K562 (cell line): ENCODE results near the gene NAV2. TPM values are rescaled to one million over a fixed set of nuclear protein-coding genes. Genes with fewer than 3 reads are reported as not detected.

Experiments used
- ATAC-seq: fragments of 200-7000 bp; cut with Tn5 transposase; 3 replicates; pipeline ENCODE4 v1.9.1; 2020; ENCODE audit warnings: moderate library complexity
- BruUV-seq: library from RNA; stranded (reverse); fragments of 400-500 nt; replicated peaks from 2 replicates; lab custom pipeline; 2021; lab: Mats Ljungman, UMichigan
- CTCF ChIA-PET: fragments of 300-600 bp; formaldehyde crosslinking; extraction: SDS; loops from one replicate; lab custom pipeline; 2021; ENCODE audit warnings: low intra/inter-chr PET ratio; lab: Yijun Ruan, JAX
- POLR2A ChIA-PET: fragments of 300-600, 350-650 bp; sonication (Branson Sonifier 250); formaldehyde crosslinking; extraction: SDS; loops from one replicate; lab custom pipeline; 2021; ENCODE audit warnings: antibody characterized with exemption, inconsistent platforms; lab: Yijun Ruan, JAX
- DNase-seq, 4 experiments: peaks; one replicate each; pipeline versions ENCODE4 v3.0.0 to v3.0.0-alpha.2; 2011 to 2018; ENCODE audit warnings: low spot score in 3 of 4, mixed read lengths in 3 of 4; ENCODE audit errors: extremely low read depth in 1 of 4
- FAIRE-seq: peaks from 2 replicates; lab custom pipeline; 2011; peaks lifted over from hg19 to GRCh38; lab: Jason Lieb, UNC
- H2AFZ ChIP-seq: 2 replicates; pipeline ENCODE4 v1.6.0; 2011; ENCODE audit warnings: low read depth, low read length, control low read depth, inconsistent platforms
- H3K27ac ChIP-seq: fragments of 200-600 bp; 3 replicates; pipeline ENCODE4 v1.8.0; 2011; ENCODE audit warnings: low read depth, mild to moderate bottlenecking, control low read depth, inconsistent platforms, low read length, moderate library complexity, mixed read lengths; ENCODE audit errors: extremely low read depth
- H3K27me3 ChIP-seq, 2 experiments: fragments of 300-600 bp in 1 of 2; 2 replicates in 1 of 2; 3 replicates in 1 of 2; pipeline versions ENCODE4 v1.6.0 to v1.8.0; 2011; ENCODE audit warnings: inconsistent platforms in 2 of 2, low read length in 2 of 2, mild to moderate bottlenecking in 1 of 2, mixed read lengths in 1 of 2, moderate library complexity in 1 of 2; ENCODE audit not compliant: control insufficient read depth in 2 of 2, insufficient read depth in 2 of 2
- H3K36me3 ChIP-seq: fragments of 300-600 bp; 3 replicates; pipeline ENCODE4 v1.8.0; 2011; ENCODE audit warnings: mild to moderate bottlenecking, low read length, inconsistent platforms; ENCODE audit not compliant: control insufficient read depth, insufficient read depth
- H3K4me1 ChIP-seq, 2 experiments: fragments of 200-600 bp in 1 of 2; replicated peaks in 1 of 2; 2 replicates in 1 of 2; 3 replicates in 1 of 2; pipeline versions ENCODE4 v1.5.1 to v1.8.0; 2011; ENCODE audit warnings: inconsistent platforms in 2 of 2, low read length in 2 of 2, mild to moderate bottlenecking in 1 of 2, mixed read lengths in 1 of 2, moderate library complexity in 1 of 2; ENCODE audit not compliant: control insufficient read depth in 2 of 2, insufficient read depth in 2 of 2
- H3K4me2 ChIP-seq: 2 replicates; pipeline ENCODE4 v1.6.1; 2011; ENCODE audit warnings: low read length, control low read depth, inconsistent platforms, mixed read lengths; ENCODE audit not compliant: insufficient read depth
- H3K4me3 ChIP-seq: fragments of 200-600 bp; sonication (generic), shearing (Covaris generic); 2 replicates; pipeline ENCODE4 v1.5.1; 2016; ENCODE audit warnings: control low read depth, inconsistent platforms
- H3K79me2 ChIP-seq: fragments of 200-600 bp; 3 replicates; pipeline ENCODE4 v1.8.0; 2011; ENCODE audit warnings: low read length, inconsistent platforms; ENCODE audit not compliant: control insufficient read depth, insufficient read depth
- H3K9ac ChIP-seq, 2 experiments: 2 replicates each; pipeline versions ENCODE4 v1.6.0 to v1.6.1; 2011; ENCODE audit warnings: low read depth in 2 of 2, low read length in 2 of 2, control low read depth in 1 of 2, inconsistent platforms in 1 of 2, mild to moderate bottlenecking in 1 of 2, mixed read lengths in 1 of 2; ENCODE audit not compliant: insufficient read depth in 1 of 2
- H3K9me1 ChIP-seq: one replicate; pipeline ENCODE4 v1.6.0; 2011; ENCODE audit warnings: inconsistent platforms, mild to moderate bottlenecking, low read length, moderate library complexity; ENCODE audit not compliant: control insufficient read depth, insufficient read depth
- H3K9me3 ChIP-seq: replicated peaks from 2 replicates; pipeline ENCODE4 v1.5.1; 2011; ENCODE audit warnings: low read depth, low read length, inconsistent platforms; ENCODE audit not compliant: control insufficient read depth, insufficient read depth
- H4K20me1 ChIP-seq: replicated peaks from 2 replicates; pipeline ENCODE4 v1.6.1; 2011; ENCODE audit warnings: low read length, inconsistent platforms, mixed read lengths; ENCODE audit not compliant: control insufficient read depth, insufficient read depth
- ARNT ChIP-seq, 2 experiments: fragments of 450-650 bp; IDR thresholded peaks; 2 replicates each; pipeline ENCODE4 v1.6.1; 2016; ENCODE audit warnings: mild to moderate bottlenecking in 1 of 2
- DACH1 ChIP-seq: fragments of 450-650 bp; IDR thresholded peaks from 2 replicates; pipeline ENCODE4 v1.6.1; 2018; ENCODE audit not compliant: partially characterized antibody
- DPF2 ChIP-seq: fragments of 450-650 bp; IDR thresholded peaks from 2 replicates; pipeline ENCODE4 v1.6.1; 2016
- GATA2 ChIP-seq: sonication (generic); formaldehyde crosslinking; IDR thresholded peaks from 2 replicates; pipeline ENCODE4 v1.4.0; 2020; ENCODE audit warnings: mild to moderate bottlenecking, missing genetic modification reagents
- SOX6 ChIP-seq: fragments of 450-650 bp; IDR thresholded peaks from 2 replicates; pipeline ENCODE4 v1.6.1; 2014; ENCODE audit warnings: mild to moderate bottlenecking
- SPI1 ChIP-seq: IDR thresholded peaks from 2 replicates; pipeline ENCODE4 v1.6.1; 2011; ENCODE audit warnings: low read depth, low read length, control low read depth, borderline replicate concordance
- TAL1 ChIP-seq: fragments of 450-650 bp; IDR thresholded peaks from 2 replicates; pipeline ENCODE4 v1.6.1; 2016; ENCODE audit warnings: mild to moderate bottlenecking
- ZKSCAN1 ChIP-seq: fragments of 150-350 bp; IDR thresholded peaks from 2 replicates; pipeline ENCODE4 v1.6.1; 2016; ENCODE audit warnings: low read depth, low read length
- WGBS: fragments of 100-300 bp; shearing (Covaris generic); methylation state at CpG from one replicate; pipeline ENCODE4 v1.1.6; 2016; ENCODE audit warnings: low coverage, mixed read lengths; ENCODE audit not compliant: insufficient coverage; ENCODE audit errors: missing lambda C conversion rate; 5-methylcytosine and 5-hydroxymethylcytosine counted together
- in situ Hi-C: fragments of 300-500 bp; cut with MboI; formaldehyde crosslinking; loops from 4 replicates; pipeline ENCODE4 v1.15.0; 2018; ENCODE audit warnings: inconsistent platforms, mixed read lengths
- intact Hi-C: fragments of 100-400 bp; cut with micrococcal nuclease; formaldehyde crosslinking; loops from 2 replicates; pipeline ENCODE4 v1.14.2; 2022
- polyA plus RNA-seq, 8 experiments: library from polyadenylated mRNA; depleted of rRNA in 4 of 8; stranded (reverse) in 5 of 8; unstranded in 3 of 8; fragments of >200 nt; fragmentation: Nextera tagmentation in 2 of 8; fragmentation: Illumina TruSeq in 1 of 8; extraction: Ambion mirVana in 2 of 8; extraction: Trizol in 1 of 8; gene quantifications; 2 replicates each; pipeline versions ENCODE4 v1.2.1 to v1.2.3, GENCODE V29; 2011 to 2014; ENCODE audit warnings: inconsistent platforms in 1 of 8, missing spikeins in 1 of 8
- total RNA-seq, 7 experiments: library from RNA; depleted of rRNA in 6 of 7; stranded (reverse); fragments of >200 nt in 6 of 7; fragmentation: Illumina TruSeq in 2 of 7; extraction: Trizol in 2 of 7; gene quantifications; 2 replicates each; pipeline versions ENCODE4 v1.2.1 to v1.2.3, GENCODE V29; 2011 to 2021; ENCODE audit warnings: low replicate concordance in 1 of 7
- TF ChIP-seq, protein P1 (sequence below): fragments of 250-450 bp; sonication (Bioruptor Pico); IDR thresholded peaks from 2 replicates; pipeline ENCODE4 v1.4.0; 2020; ENCODE audit warnings: borderline replicate concordance

Gene NAV2
- total and polyA plus RNA-seq, 9 of the 15 experiments (the other 6 are each of a cell fraction or from before 2014, with no cell fraction given) = 0.03 to 0.35 (median 0.05) TPM

GRCh38 chr11:19967787-19968186, 255.2 kb downstream of the NAV2 start:
- Histone ChIP-seq H3K36me3 (no peaks in the 10 kb centered on the region), H3K9me1 (no peaks in the 10 kb centered on the region), H3K4me2 (no peak overlapping the region), H3K79me2 (no peaks in the 10 kb centered on the region), H3K4me3 (no peak overlapping the region), H4K20me1 (no peaks in the 10 kb centered on the region), H3K9me3 (no peaks in the 10 kb centered on the region), H3K27me3 (no peaks in the 10 kb centered on the region), H2AFZ (no peak overlapping the region), H3K4me1 (peaks cover 3 to 21% of the 10 kb centered on the region in 2 experiments), H3K9ac (no peak overlapping the region)
- intact Hi-C loops (no loop called here), in situ Hi-C loops (no loop called here)
- FAIRE-seq = no peak
- no peak for DNase-seq
- WGBS = 0% methylated on average over 2 of the region's 2 CpGs
- CTCF ChIA-PET = no interaction called here
- BruUV-seq = no TSS peak
- POLR2A ChIA-PET = no interaction called here
- TF ChIP-seq ARNT (IDR thresholded peaks at IDR 0.05) = no peak
- TF ChIP-seq DPF2 = 0 out of 2 replicates have a peak, but pooled peaks have one; percentile 12
- no peak for TF ChIP-seq DACH1
- no peak for TF ChIP-seq ZKSCAN1
- TF ChIP-seq, protein P1, sequence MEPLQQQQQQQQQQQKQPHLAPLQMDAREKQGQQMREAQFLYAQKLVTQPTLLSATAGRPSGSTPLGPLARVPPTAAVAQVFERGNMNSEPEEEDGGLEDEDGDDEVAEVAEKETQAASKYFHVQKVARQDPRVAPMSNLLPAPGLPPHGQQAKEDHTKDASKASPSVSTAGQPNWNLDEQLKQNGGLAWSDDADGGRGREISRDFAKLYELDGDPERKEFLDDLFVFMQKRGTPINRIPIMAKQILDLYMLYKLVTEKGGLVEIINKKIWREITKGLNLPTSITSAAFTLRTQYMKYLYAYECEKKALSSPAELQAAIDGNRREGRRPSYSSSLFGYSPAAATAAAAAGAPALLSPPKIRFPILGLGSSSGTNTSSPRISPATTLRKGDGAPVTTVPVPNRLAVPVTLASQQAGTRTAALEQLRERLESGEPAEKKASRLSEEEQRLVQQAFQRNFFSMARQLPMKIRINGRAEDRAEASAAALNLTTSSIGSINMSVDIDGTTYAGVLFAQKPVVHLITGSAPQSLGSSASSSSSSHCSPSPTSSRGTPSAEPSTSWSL (CRISPR knock-in tag) = no peak
- TF ChIP-seq TAL1 = no peak
- peak; percentile 9; the same call in 1 of the 2 replicates for TF ChIP-seq SOX6
- TF ChIP-seq SPI1 = 0 out of 2 replicates have a peak, but pooled peaks have one; percentile 13
- TF ChIP-seq GATA2 = peak; percentile 36; the same call in 1 of the 2 replicates
- TF ChIP-seq, all 486 proteins: peak for 4
- no peak for ATAC-seq
- no peak overlapping the region for H3K27ac ChIP-seq
